Vagina (tissue), 2 donors: ENCODE results near the gene ESPNL.

Experiments used
- CTCF ChIP-seq, 3 experiments: fragments of 450-650 bp in 2 of 3; fragments of 200-600 bp in 1 of 3; sonication (generic) in 1 of 3; IDR thresholded peaks; one replicate each; pipeline ENCODE4 v1.5.1; 2017 to 2019; ENCODE audit warnings: antibody characterized with exemption in 3 of 3, mild to moderate bottlenecking in 2 of 3, moderate library complexity in 2 of 3
- POLR2A ChIP-seq, 2 donors: fragments of 450-650 bp; IDR thresholded peaks; one replicate each; pipeline ENCODE4 v1.6.1; 2017; ENCODE audit warnings: antibody characterized with exemption in 2 of 2, mild to moderate bottlenecking in 2 of 2, moderate library complexity in 2 of 2

GRCh38 chr2:238102865-238103264, 2.7 kb downstream of the ESPNL start:
- no peak for TF ChIP-seq CTCF (IDR thresholded peaks at IDR 0.05)
- TF ChIP-seq POLR2A (IDR thresholded peaks at IDR 0.05) = no peak
